Kidney (tissue), 22 donors: ENCODE data around the gene HRG. TPM values are rescaled to one million over a fixed set of nuclear protein-coding genes. Genes with fewer than 3 reads are reported as not detected.
A peak's percentile ranks its signal among the peaks of the same experiment; 100 is the strongest.

Experiments
- DNase-seq, 5 donors: peaks; one replicate each; pipeline ENCODE4 v3.0.0-alpha.2; 2013 to 2020
- FAIRE-seq: peaks from 2 replicates; lab custom pipeline; 2012; peaks lifted over from hg19 to GRCh38; lab: Jason Lieb, UNC
- H3K27ac ChIP-seq, 2 donors: one replicate each; pipeline ENCODE4 v1.7.0; 2013; ENCODE audit warnings: low read depth in 2 of 2, low read length in 2 of 2, inconsistent platforms in 1 of 2
- H3K27me3 ChIP-seq: one replicate; pipeline ENCODE4 v1.7.1; 2013; ENCODE audit warnings: low read length, inconsistent platforms; ENCODE audit not compliant: control insufficient read depth, insufficient read depth
- H3K36me3 ChIP-seq, 3 donors: one replicate each; pipeline versions ENCODE4 v1.7.0 to v1.7.1; 2013; ENCODE audit warnings: low read length in 3 of 3, control low read depth in 1 of 3, inconsistent platforms in 1 of 3; ENCODE audit not compliant: insufficient read depth in 3 of 3, control insufficient read depth in 2 of 3
- H3K4me1 ChIP-seq, 3 donors: one replicate each; pipeline versions ENCODE4 v1.7.0 to v1.7.1; 2013; ENCODE audit warnings: low read length in 3 of 3, inconsistent platforms in 1 of 3, low read depth in 1 of 3; ENCODE audit not compliant: control insufficient read depth in 2 of 3, insufficient read depth in 2 of 3
- H3K4me3 ChIP-seq, 3 donors: one replicate each; pipeline versions ENCODE4 v1.7.0 to v1.8.1; 2013; ENCODE audit warnings: low read length in 3 of 3, control low read depth in 1 of 3, inconsistent platforms in 1 of 3
- H3K9ac ChIP-seq, 3 donors: one replicate each; pipeline versions ENCODE4 v1.7.0 to v1.7.1; 2013; ENCODE audit warnings: low read length in 3 of 3, control low read depth in 1 of 3, inconsistent platforms in 1 of 3
- H3K9me3 ChIP-seq, 3 donors: one replicate each; pipeline versions ENCODE4 v1.7.0 to v1.7.1; 2013; ENCODE audit warnings: low read length in 3 of 3, control low read depth in 1 of 3, inconsistent platforms in 1 of 3; ENCODE audit not compliant: control insufficient read depth in 2 of 3, insufficient read depth in 1 of 3
- intact Hi-C: fragments of 100-400 bp; cut with DNase I; formaldehyde crosslinking; loops from one replicate; pipeline ENCODE4 v1.11.1; 2022
- long read RNA-seq, 10 donors: library from polyadenylated mRNA in 1 of 10; unstranded in 1 of 10; transcript quantifications; one replicate each; pipeline ENCODE4 v2.0.0 and lab custom pipeline, GENCODE V29; 2021 to 2026
- polyA plus RNA-seq: library from polyadenylated mRNA; stranded (reverse); fragments of 350-450 nt; fragmentation: Illumina TruSeq; extraction: RNeasy Lipid Tissue Mini Kit (QIAGEN cat#74804); gene quantifications from one replicate; pipeline ENCODE4 v1.2.3, GENCODE V29; 2014; ENCODE audit warnings: low read depth, low replicate concordance; ENCODE audit not compliant: insufficient read depth
- total RNA-seq: library from RNA; stranded (reverse); fragmentation: NEBNext Ultra II Directional; extraction: Animal tissue kit (Norgen Biotek cat#: 25700); gene quantifications from one replicate; pipeline ENCODE4 v1.2.1, GENCODE V29; 2021
- TF ChIP-seq, protein P1 (sequence below): IDR thresholded peaks from 3 replicates; pipeline ENCODE4 v1.5.1; 2012; ENCODE audit warnings: mild to moderate bottlenecking, moderate library complexity, borderline replicate concordance; ENCODE audit not compliant: insufficient read depth; ENCODE audit errors: extremely low read depth
- donor health status: control.
- donor health status: control.
- donor health status: control.
- donor health status: control.
- donor health status: control.
- donor health status: DM: yes; HTN: yes; CAD: no.
- donor health status: Normal renal cell carcinoma (clear cell type).

The HRG gene, protein sequence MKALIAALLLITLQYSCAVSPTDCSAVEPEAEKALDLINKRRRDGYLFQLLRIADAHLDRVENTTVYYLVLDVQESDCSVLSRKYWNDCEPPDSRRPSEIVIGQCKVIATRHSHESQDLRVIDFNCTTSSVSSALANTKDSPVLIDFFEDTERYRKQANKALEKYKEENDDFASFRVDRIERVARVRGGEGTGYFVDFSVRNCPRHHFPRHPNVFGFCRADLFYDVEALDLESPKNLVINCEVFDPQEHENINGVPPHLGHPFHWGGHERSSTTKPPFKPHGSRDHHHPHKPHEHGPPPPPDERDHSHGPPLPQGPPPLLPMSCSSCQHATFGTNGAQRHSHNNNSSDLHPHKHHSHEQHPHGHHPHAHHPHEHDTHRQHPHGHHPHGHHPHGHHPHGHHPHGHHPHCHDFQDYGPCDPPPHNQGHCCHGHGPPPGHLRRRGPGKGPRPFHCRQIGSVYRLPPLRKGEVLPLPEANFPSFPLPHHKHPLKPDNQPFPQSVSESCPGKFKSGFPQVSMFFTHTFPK
- total RNA-seq, result 0.35 TPM
- 22.8 TPM for polyA plus RNA-seq
- long read RNA-seq, donor 1, result 0 reads
- long read RNA-seq, donor 2, result 0 reads
- long read RNA-seq, donor 3, partial matches to known transcripts, result 0 of 1 reads
- long read RNA-seq, donor 3, other reads (novel, unspliced or antisense), result 0 of 1 reads
- long read RNA-seq, donor 4, result 0 reads
- long read RNA-seq, donor 5, result 0 reads
- long read RNA-seq, donor 6, result 0 reads
- long read RNA-seq, donor 7, result 0 reads
- long read RNA-seq, donor 8, result 0 reads
- long read RNA-seq, donor 9, result 0 reads
- long read RNA-seq, donor 10, partial matches to known transcripts, result 0 of 1 reads
- long read RNA-seq, donor 10, other reads (novel, unspliced or antisense), result 0 of 1 reads

DNA sequence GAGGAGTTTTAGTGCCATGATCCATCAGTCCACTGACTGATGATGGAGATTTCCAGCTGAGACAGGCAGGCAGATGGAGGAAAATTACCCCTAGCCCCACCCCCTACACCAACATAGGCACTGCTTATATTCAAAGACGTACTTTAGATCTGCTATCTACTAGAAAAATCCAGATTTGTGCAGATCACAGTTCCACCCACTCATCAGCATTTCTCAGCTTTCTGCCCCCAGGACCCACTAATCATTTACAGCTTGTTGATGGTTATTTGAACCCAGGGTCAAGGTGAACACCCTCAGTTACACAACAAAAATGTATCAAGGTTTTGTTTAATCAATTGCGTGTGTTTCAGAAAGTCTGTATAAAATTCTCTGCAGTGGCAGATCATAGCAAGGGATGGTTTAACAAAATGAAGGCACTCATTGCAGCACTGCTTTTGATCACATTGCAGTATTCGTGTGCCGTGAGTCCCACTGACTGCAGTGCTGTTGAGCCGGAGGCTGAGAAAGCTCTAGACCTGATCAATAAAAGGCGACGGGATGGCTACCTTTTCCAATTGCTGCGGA is at the start of gene HRG:
Gene HRG, plus strand, starts transcription at position 390 of the 564 bp plus-strand sequence. Its CDS starts 18 bp downstream, at position 408.
- TF ChIP-seq, protein P1, sequence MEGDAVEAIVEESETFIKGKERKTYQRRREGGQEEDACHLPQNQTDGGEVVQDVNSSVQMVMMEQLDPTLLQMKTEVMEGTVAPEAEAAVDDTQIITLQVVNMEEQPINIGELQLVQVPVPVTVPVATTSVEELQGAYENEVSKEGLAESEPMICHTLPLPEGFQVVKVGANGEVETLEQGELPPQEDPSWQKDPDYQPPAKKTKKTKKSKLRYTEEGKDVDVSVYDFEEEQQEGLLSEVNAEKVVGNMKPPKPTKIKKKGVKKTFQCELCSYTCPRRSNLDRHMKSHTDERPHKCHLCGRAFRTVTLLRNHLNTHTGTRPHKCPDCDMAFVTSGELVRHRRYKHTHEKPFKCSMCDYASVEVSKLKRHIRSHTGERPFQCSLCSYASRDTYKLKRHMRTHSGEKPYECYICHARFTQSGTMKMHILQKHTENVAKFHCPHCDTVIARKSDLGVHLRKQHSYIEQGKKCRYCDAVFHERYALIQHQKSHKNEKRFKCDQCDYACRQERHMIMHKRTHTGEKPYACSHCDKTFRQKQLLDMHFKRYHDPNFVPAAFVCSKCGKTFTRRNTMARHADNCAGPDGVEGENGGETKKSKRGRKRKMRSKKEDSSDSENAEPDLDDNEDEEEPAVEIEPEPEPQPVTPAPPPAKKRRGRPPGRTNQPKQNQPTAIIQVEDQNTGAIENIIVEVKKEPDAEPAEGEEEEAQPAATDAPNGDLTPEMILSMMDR, result no peak
- Histone ChIP-seq H3K27ac (peak within 1 kb of the TSS; percentile 80), H3K9me3 (no peaks in the 10 kb centered on the region), H3K4me1 (peaks cover 0 to 7% (median 6%) of the 10 kb centered on the region in 3 donors), H3K4me3 (peak within 1 kb of the TSS in 1 of 3 donors; percentile 38), H3K9ac (peak within 1 kb of the TSS in 1 of 3 donors; percentile 63), H3K27me3 (no peaks in the 10 kb centered on the region), H3K36me3 (no peaks in the 10 kb centered on the region)
- DNase-seq, result peak in 4 of 5 donors; percentile 41 to 47 (median 46)
- intact Hi-C loops, result no loop called here
- FAIRE-seq, result no peak

DNA sequence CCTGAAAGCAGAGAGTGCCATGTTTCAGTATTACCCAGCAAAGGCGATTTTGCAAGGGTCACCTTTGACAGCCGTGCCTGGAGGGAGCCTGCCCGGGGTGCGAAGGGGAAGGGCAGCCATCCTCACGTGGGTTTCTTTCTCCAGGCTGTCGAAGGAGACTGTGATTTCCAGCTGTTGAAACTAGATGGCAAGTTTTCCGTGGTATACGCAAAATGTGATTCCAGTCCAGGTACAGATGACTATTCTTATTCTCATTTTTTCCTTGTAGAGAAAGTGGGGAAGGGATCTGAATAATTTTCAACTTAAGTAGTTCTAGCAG is 49.6 kb upstream of the HRG start:
- DNase-seq, result no peak
- H3K9ac ChIP-seq, result no peak overlapping the region
- no peaks in the 10 kb centered on the region for H3K36me3 ChIP-seq
- intact Hi-C loops, result loop anchor here (10.0 kb wide), 1 partner anchor 641 kb away; no protein-coding TSS in a partner anchor
- no peak for FAIRE-seq
- H3K4me1 ChIP-seq, result peaks cover 0 to 5% (median 0%) of the 10 kb centered on the region in 3 donors
- no peaks in the 10 kb centered on the region for H3K9me3 ChIP-seq
- H3K27me3 ChIP-seq, result no peaks in the 10 kb centered on the region
- no peak overlapping the region for H3K4me3 ChIP-seq
- no peak overlapping the region for H3K27ac ChIP-seq
- TF ChIP-seq, protein P1, result no peak

DNA sequence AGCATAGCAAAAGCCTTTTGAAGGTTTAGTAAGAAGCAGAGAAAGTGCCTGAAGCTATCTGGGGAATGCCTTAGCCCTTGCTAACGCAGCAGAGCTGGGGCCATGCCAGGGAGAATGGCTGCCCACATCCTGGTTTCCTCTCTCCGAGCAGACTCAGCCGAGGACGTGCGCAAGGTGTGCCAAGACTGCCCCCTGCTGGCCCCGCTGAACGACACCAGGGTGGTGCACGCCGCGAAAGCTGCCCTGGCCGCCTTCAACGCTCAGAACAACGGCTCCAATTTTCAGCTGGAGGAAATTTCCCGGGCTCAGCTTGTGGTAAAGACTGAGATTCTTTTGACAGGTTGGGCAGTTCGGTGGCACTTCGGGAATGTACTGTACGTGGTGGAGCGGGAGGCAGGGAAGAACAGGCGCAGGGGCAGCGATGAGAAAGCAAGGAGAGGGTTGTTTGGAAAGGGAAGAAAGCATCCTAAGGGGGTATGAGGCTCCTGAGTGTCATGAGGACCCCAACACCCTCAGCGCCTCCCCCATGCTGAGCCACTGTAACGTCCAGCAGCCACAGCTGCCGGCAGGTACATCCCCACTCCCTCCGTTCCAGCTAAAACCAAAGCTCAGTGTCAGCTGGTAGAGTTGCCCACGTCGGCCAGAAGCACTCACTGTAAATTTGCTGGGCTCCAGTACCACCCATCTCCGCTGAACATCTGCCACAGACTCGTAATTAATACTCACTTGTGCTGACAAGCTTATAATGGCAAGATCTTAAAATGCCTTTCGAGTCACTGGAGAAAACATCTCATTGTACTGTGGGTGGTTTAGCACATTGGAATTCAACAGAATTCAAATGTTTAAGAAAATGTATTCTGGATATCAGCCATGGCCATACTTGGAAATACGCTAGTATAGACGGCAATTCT is 48.5 kb upstream of the HRG start:
- DNase-seq, result peak; percentile 82 to 97 (median 87)
- no peaks in the 10 kb centered on the region for H3K27me3 ChIP-seq
- H3K9ac ChIP-seq, result peak overlapping the region in 1 of 3 donors; percentile 1
- FAIRE-seq, result no peak
- H3K9me3 ChIP-seq, result no peaks in the 10 kb centered on the region
- TF ChIP-seq, protein P1, result peak; percentile 94
- no peak overlapping the region for H3K27ac ChIP-seq
- no peaks in the 10 kb centered on the region for H3K36me3 ChIP-seq
- H3K4me3 ChIP-seq, result peak overlapping the region in 2 of 3 donors; percentile 36 to 37
- intact Hi-C loops, result loop anchor here (10.0 kb wide), 1 partner anchor 642 kb away; no protein-coding TSS in a partner anchor
- peaks cover 0 to 5% (median 0%) of the 10 kb centered on the region in 3 donors for H3K4me1 ChIP-seq
